Ovary (tissue), 3 donors: ENCODE results near the gene RABGAP1L.
"Not testable (repeated sequence)": the region's sequence is repeated elsewhere in the genome, so short reads cannot be mapped to it uniquely, and the experiment has no call there.

Experiments used
- CTCF ChIP-seq, 3 donors: fragments of 450-650 bp in 2 of 3; fragments of 200-600 bp in 1 of 3; IDR thresholded peaks; one replicate each; pipeline versions ENCODE4 v1.5.1 to v1.8.0; 2016 to 2022; ENCODE audit warnings: antibody characterized with exemption in 3 of 3, mild to moderate bottlenecking in 1 of 3
- POLR2A ChIP-seq: fragments of 450-650 bp; IDR thresholded peaks from one replicate; pipeline ENCODE4 v1.6.1; 2017; ENCODE audit warnings: antibody characterized with exemption, mild to moderate bottlenecking, moderate library complexity
- donor health status: DM: no; HTN: no; CAD: no.

- TF ChIP-seq POLR2A; CTCF (IDR thresholded peaks at IDR 0.05): not testable (repeated sequence)
These were observed 357.4 kb downstream of the RABGAP1L start for GRCh38 chr1:174516755-174517154.
